Superior temporal gyrus (tissue), 1 donor: Measurements from ENCODE around the gene B4GAT1.
A peak's percentile ranks its signal among the peaks of the same experiment; 100 is the strongest.

Experiments used
- DNase-seq: peaks from one replicate; pipeline ENCODE4 v3.0.0-alpha.2; 2016; ENCODE audit errors: extremely low spot score

The B4GAT1 gene

DNA sequence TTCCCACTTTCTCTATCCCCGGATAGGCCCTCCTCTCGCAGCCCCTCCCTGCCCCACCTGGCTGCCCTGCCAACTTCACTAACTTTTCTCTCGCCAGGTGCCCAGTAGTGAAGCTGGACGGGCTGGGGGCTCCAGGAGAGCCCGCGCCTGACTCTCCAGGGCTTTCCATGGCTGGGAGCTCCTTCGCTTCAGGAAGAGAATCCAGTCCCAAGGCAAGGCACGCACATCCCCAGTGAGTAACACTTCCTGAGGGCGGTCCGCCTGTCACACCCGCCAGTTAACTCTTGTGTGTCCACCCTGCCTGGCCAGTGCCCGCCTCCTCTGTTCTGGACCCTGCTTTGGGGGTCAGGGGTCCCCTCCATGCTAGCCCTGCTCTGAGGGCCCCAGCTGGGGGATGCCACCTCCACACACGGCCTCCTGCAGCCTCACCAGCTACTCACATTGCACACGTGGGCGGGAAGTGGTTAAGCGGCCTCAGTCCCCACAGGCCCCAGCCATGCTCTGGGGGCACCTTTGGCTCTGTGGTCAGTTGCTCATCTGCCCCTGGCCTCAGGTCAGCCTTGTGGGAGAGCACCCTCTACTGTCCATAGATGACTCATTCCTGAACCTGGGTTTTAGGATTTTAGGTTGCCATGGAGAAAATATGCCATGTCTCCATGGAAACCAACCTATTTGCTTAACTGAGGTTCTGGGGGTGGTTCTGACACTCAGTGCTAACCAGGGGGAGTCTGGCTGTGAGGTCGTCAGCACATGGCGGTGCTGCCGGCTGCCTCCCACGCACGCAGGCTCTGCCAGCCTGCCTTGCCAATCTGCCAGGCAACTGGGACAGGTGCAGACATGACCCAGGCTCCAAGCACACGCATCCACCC lies 11.0 kb downstream of the B4GAT1 start, which contains the start of gene RIN1:
Gene RIN1 (minus strand): TSS at position 201 of the 869 bp plus-strand sequence. CDS start 32 bp downstream, at position 169.
- DNase-seq = peak; percentile 76

DNA sequence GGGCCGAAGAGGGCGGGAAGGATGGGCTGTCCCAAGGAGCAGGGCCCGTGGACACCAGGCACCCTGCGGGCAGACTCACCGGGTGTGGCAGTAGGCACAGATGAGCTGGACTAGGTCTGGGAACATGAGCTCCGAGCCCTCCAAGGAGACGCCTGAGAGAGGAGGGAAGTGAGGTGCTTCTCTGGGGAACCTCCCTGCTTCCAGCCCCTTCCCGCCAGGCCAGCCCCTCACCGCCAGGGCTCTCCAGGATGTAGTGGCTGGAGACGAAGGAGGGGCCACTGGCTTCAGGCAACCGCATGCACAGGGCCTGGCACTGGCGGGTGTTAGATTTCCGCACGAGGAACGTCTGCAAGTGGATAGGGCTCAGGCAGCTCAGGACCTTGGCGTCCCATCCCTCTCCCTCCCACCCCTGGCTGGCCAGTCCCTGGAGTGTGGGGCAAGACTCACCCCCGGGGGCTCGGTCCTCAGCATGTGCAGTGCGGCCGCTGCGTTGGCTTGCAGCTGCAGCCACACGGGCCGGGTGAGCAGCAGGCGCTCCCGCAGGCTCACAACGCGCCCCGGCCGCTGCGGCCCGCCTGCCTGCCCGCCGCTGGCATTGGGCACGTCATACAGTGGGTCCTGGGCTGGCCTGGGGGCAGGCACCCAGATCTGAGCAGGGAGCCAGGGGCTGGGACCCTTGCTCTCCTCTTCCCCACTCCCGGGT lies 11.7 kb downstream of the B4GAT1 start:
- no peak for DNase-seq

DNA sequence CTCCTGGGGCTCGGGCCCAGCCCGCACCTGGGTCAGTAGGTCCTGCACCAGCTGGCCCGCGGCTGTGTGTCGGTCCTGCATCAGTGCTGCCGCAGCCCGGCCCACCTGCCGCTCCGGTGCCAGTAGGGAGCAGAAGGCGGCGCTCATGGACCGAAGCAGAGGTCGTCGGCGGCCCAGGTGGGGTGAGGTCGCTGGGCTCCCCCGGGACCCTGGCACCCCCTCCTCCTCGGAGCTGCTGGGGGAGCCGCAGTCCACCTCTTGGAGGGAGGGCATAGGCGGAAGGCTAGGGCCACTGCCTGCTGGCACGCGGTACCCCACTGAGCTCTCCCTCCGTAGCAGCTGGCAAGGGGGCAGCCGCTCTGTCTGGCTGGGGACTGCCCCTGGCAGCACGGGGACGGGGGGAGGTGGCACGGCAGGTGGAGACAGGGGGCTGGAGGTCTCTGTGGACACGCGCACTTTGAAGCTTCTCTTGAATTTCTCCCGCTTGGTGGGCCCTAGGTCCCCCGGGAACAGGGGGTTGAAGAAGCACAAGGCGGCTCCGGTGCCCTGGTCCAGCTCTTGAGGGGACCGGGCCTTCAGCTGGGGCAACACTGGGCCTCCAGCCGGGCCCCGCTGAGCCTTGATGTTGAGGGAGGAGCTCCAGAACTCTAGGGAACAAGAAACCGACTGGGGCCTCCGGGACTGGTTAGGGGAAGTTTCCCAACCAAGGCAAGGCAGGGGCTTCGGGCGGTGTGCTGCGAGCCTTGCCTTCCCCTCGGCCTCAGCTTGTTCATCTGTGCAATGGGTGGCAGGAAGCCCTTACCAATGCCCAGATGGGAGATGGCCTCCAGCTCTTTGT lies 12.6 kb downstream of the B4GAT1 start:
- DNase-seq = no peak

DNA sequence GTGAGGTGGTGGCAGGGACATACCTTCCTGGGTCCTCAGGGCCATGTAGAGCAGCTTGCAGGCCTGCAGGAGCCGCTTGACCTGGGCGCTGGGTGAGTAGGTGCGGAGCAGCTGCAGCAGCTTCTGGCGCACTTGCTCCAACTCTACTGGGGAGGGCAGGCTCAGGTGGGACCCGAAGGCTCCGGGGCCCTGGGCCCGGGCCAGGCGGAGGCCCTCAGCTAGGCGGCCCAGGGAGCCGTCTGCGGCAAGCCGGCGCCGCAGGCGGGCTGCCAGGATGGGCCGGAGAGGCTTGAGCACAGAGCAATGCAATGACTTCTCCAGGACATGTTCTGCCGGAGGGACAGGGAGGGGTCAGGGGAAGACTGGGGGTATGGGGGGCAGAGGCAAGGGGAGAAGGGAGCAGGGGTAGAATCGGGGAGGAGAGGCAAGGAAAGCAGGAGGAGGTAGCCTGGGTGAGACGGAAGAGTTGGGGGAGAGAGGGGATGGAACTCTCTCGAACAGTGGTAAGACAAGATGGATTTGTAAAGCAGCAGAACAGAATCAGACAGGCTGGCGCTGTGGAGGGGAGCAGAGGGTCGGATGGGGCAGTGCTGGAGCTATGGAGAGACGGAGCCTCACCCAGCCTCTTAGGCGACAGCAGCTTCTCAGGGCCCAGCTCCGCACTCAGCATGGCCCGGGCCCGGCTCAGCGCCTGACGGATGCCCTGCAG lies 13.4 kb downstream of the B4GAT1 start:
- no peak for DNase-seq

DNA sequence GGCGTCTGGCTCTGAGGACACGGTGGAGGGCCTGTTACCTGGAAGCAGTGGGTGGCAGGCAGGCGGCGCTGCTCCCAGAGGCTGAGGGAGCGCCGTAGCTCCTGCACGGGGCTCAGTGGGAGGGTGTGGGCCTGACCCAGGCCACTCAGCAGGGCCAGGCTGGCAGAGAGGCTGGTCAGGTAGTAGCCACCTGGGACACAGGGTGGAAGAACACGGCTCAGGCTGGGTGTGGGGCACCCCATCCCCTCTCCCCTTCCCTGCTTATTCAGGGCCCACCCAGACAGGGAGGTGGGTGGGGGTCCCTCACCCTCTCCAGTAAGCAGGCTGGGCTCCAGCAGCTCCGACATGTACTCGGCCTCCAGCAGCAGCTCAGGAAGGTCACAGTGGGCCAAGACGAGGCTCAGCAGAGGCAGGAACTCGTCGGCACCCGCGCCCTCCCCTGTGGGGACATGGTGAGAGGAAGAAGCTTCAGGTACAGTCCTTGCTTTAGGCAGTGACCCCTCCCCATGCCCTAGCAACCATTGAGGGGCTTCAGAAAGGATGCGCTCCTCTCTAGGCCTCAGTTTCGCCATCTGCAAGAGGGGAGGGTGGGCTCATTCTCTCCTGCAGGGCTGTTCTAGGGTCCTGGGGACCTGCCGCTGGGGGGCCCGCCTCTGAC lies 14.1 kb downstream of the B4GAT1 start:
- no peak for DNase-seq

DNA sequence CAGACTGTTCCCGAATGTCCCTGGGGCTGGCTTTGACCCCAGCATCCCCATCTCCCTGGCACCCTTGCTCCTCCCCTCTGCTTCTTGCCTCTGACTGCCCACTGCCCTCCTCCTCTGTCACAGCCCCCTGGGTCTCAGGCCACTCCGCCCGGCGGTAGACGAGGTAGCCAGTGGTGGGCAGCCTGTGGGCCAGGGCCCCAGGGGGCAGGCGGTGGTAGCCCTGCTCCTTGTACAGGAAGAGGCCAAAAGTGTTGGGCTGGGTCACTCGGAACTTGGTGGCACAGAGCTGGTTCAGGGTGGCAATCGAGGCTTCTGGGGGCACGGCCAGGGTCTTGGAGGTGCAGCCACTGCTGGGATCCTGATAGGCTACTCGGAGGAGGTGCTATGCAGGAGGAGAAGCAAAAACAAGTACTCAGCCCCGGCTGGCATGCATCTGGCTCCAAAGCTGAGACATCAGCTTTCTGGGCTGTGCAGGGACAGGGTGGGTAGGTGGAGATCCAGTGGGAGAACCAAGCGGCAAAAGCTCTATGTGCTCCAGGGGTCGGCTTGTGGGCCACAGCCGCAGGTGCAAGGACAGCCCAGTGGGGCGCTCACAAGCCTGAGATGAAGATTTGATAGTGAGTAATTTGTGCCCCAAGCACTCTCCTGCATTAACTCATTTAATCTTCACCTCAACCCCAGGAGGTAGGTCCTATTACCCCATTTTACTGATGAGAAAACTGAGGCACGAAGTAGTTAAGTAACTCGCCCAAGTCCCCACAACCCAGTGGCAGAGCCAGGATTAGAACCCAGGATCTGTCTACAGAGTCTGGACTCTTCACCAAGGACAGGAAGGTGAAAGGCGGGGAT lies 14.8 kb downstream of the B4GAT1 start:
- DNase-seq = no peak

DNA sequence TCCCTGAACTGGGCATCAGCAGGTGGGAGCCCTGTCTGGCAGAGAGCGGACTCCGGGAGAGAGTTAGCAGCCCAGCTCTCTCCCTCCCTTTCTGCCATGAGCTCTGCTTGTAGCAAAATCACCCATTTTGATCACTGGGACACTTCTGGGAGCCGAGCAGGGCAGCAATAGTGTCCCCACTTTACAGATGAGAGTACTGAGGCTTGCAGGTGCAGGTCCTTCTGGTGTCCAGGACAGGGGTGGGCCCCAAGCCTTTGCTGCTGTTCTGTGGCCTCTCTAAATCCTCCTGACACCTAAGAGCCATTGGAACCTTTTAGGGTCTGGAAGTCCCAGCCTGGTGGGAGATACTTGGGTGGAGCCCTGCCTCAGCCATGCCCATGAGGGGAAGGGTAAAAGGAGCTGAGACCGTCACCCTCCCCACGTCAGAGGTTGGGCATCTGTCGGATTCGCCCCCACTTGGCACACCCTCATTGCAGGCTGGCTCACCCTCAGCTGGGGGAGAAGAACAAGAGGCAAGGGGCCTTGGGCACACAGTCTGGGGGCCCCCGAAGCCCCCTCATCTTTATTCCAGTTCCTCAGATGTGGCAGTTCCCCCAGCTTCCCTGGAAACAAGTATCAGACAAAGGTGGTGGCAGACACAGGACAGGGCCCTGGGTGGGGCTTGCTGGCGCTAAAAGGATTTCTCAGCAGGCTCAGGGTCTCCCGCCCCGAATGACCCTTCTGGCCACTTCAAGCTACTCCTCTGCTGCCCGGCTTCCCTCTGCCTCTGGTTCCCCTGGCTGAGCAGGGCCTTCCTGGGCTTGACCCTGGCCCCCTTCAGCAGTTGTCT lies 15.7 kb downstream of the B4GAT1 start:
- no peak for DNase-seq

DNA sequence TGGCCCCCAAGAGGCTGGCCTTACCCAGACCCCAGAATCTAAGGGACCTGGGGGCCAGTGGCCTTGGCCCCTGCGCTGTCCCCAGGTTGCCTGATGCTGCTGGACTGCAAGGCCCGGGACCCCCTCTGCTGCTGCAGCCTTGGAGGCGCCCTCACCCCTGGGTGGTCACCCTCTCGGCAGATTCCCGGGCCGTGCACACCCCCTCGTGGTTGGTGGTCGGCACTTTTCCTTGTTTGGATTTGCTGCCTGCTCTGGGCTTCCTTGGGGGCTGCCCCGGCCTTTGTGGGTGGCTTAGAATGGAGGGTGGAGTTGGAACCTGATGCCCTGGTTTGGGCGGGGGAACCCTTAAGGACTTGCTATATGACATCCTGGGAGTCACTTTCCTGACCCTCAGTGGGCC lies 16.5 kb downstream of the B4GAT1 start:
- DNase-seq = no peak

DNA sequence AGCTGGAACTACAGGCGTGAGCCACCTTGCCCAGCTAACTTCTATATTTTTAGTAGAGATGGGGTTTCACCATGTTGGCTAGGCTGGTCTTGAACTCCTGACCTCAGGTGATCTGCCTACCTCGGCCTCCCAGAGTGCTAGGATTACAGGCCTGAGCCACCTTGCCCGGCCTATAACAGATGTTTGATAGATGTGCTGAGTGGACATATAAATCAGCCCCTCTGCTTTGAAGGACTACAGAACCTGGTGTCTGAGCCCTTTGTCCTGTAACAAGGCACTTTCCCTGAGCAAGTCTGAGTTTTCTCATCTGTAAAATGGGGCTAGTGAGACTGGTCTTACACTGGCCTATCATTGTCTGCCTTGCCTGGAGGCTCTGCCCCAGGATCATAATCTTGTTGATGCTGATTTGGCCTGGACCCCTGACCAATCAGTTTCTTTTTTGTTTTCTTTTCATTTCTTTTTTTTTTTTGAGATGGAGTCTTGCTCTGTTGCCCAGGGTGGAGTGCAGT lies 18.2 kb downstream of the B4GAT1 start:
- no peak for DNase-seq

DNA sequence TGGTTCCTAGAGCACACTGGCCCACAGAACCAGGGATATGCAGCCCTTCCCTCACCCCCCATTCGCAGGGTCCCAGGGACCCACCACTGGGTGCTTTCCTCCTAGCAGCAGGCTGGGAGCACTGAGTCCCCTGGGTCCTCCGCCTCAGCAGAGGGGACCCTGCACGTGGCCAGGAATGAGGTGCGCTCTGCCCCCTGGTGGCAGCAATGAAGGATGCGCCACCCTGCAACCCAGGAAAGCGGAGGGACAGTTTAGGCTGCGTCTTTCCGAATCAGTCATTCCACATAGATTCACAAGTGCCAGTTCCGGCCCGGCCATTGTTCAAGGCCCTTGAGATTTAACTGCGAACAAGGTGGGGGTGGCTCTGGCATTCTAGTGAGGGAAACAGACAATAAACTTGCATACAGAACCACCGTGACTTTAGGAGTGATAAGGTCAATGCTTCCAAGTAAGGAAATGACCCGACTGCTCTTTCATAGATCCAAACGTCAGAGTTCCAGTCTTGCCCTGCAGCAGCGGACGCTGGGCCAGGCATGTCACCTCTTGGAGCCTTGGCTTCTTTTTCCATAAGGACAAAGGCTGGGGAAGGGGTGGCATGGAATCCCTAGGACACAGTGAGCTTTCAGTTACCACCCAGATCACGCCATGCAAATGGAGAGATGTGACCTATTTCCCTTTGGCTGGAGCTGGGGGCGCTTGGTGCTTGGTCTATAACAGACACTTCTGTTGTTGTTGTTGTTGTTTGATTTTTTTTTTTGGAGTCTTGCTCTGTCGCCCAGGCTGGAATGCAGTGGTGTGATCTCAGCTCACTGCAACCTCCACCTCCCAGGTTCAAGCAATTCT lies 18.9 kb downstream of the B4GAT1 start:
- DNase-seq = peak; percentile 85

DNA sequence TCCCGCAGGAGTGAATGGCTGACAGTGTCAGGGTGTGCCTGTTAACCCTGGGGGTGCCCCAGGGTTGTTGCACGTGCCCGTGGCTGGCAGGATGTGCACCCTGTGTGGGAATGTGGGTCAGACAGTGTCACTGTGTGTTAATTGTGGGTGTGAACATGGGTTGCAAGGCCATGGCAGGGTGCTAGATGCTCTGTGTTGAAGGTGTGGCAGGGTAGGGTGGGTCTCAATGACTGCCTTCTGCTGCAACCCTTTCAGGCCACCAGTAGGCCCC lies 19.5 kb downstream of the B4GAT1 start:
- no peak for DNase-seq

DNA sequence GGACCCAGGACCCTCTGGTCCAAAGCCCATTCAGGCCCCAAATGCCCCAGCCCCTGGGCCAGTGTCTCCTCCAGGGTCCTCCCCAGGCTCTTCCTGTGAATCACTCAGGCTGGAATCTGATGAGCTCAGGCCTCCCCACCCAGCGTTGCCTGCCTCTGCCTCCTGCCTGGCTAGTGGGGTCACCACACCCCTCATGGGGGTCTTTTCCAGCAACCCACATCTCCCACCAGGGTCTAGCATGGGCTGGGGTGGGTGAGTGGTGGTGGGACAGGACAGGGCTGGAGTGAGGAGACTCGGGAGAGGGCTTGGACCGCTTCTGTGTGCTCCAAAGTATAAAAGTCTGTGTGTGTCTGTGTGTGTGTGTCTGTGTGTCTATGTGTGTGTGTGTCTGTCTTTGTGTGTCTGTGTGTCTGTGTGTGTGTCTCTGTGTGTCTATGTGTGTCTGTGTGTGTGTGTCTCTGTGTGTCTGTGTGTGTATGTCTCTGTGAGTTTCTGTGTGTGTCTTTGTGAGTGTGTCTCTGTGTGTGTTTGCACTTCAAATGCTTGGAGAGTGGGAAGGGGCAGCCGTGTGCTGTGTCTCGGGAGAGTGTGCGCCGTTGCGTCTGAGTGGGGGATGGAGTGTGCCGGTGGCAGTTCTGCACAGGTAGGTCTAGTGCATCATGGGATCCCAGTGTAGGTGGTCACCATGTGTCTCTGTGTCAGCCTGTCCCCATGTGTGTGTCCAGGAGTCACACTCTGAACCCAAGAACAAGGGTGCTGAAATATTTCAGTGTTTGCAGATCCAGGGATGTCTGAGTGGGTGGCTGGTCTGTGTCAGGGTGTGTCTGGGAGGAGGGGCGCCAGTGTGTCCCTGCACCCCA lies 20.0 kb downstream of the B4GAT1 start:
- DNase-seq = no peak

DNA sequence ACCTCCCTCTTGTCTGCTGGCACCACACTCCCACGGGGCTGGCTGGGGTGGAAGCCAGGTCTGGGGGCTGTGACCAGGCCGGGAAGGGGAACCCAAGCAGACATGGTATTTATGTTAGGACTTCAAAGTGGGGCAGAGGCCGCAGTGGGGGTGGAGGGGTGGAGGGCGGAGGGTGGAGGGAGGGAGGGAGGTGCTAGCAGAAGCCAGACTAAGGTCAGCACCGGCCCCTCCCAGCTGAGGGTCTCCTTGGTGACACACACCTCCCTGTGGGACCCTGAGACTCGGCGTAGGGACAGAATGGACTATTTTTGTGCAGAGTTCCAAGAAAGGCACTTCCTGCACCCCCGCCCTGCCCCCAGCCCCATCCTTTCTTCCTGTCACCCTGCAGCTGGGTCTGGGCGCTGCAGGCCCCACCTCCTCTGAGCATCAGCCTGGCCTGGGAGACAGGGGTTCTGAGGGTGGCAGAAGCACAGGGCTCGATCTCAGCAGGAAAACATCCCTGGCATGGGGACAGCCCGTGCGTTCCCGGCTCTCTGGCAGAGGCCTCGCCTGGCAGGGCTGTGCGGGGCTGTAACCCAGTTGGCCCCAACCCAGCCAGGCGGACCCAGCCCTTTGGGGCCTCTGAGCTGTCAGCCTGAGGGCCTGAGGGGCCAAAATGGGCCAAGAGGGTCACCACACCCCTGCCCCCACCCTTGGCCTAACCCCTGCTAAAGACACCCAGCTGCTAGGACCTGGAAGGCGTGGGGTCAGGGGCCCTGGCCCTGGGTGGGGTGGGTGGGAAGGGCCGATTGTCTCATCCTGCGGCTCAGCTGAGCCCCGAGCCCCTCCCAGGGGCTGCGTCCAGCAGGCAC lies 20.9 kb downstream of the B4GAT1 start:
- no peak for DNase-seq

DNA sequence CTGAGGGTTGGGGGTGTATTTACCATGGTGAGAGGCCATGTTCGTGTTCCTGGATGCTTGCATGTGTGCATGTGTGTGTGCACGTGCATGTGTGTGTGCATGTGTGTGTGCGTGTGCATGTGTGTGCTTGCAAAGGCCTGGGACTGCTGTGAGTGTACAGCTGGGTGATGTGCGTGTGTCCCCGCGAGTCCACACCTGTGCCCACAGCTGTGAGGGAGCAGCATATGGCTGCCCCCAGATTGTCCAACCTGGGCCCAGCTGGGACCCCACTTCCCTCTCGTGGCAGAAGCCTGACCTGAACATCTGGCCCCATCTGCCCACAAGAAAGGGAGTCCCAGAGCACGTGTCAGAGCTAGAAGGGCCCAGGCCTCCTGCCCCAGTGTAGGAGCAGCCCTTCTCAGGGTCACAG lies 22.2 kb downstream of the B4GAT1 start:
- DNase-seq = no peak

DNA sequence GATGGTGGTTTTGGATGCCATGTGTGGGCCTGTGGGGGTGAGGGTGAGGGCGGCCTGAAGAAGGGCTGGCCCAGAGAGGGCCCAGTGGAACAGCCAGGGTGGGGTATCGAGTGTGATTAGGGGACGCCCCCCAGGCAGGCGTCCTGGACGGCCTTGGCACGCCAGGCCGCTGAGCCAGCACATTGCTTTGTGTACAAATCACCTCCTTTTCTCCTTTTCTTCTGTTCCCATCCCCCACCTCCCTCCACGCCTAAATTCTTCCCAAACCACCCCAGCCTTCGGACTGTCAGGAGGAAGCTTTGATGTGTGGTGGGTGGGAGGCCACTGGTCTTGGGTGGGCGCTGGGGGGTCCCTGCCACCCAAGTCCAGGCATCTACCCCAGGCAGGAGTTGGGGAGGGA lies 22.8 kb downstream of the B4GAT1 start:
- no peak for DNase-seq

DNA sequence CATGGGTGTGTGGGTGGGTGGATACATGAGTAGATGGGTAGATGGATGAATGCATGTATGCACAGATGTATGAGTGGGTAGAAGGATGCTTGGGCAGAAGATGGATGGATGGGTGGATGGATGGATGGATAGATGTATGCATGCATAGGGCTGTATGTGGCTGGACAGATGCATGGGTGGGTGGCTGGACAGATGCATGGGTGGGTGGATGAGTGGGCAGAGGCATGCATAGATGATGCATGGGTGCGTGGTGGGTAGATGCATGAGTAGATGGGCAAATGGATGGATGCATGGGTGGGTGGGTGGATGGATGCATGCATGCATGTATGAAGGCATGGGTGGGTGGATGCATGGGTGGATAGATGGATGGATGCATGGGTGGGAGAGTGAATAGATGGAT lies 23.7 kb downstream of the B4GAT1 start:
- no peak for DNase-seq
